GM19238 (cell line): ENCODE measurements around the gene SH3PXD2B.

Experiments used
- DNase-seq: peaks from one replicate; pipeline ENCODE4 v3.0.0; 2011; ENCODE audit warnings: low spot score; ENCODE audit not compliant: insufficient read length

Gene SH3PXD2B

GRCh38 chr5:172437445-172438318 lies 16.6 kb downstream of the SH3PXD2B start:
- DNase-seq, result no peak

GRCh38 chr5:172436879-172437369 lies 17.4 kb downstream of the SH3PXD2B start:
- DNase-seq, result no peak

GRCh38 chr5:172436078-172436878 lies 18.0 kb downstream of the SH3PXD2B start:
- DNase-seq, result no peak

- DNase-seq, result no peak
Measured at GRCh38 chr5:172435362-172436077, 18.8 kb downstream of the SH3PXD2B start.

- DNase-seq, result no peak
Measured at GRCh38 chr5:172434251-172434650, 20.1 kb downstream of the SH3PXD2B start.

- no peak for DNase-seq
Measured at GRCh38 chr5:172433513-172433912, 20.8 kb downstream of the SH3PXD2B start.

- DNase-seq, result no peak
Measured at GRCh38 chr5:172433071-172433470, 21.3 kb downstream of the SH3PXD2B start.

- DNase-seq, result no peak
Measured at GRCh38 chr5:172430354-172430753, 24.0 kb downstream of the SH3PXD2B start.

GRCh38 chr5:172429201-172429940 lies 25.0 kb downstream of the SH3PXD2B start:
- no peak for DNase-seq

- no peak for DNase-seq
Measured at GRCh38 chr5:172428224-172429166, 25.8 kb downstream of the SH3PXD2B start.

- no peak for DNase-seq
Measured at GRCh38 chr5:172427202-172427601, 27.1 kb downstream of the SH3PXD2B start.

GRCh38 chr5:172426086-172426485 lies 28.2 kb downstream of the SH3PXD2B start:
- no peak for DNase-seq

- DNase-seq, result no peak
Measured at GRCh38 chr5:172425402-172425801, 28.9 kb downstream of the SH3PXD2B start.

- DNase-seq, result no peak
Measured at GRCh38 chr5:172424808-172425207, 29.5 kb downstream of the SH3PXD2B start.

- no peak for DNase-seq
Measured at GRCh38 chr5:172424111-172424490, 30.2 kb downstream of the SH3PXD2B start.

- DNase-seq, result no peak
Measured at GRCh38 chr5:172423379-172424110, 30.8 kb downstream of the SH3PXD2B start.

- no peak for DNase-seq
Measured at GRCh38 chr5:172422255-172422654, 32.1 kb downstream of the SH3PXD2B start.

- no peak for DNase-seq
Measured at GRCh38 chr5:172421020-172421419, 33.3 kb downstream of the SH3PXD2B start.
